Measurements from ENCODE around the gene COX7B2.

DNA sequence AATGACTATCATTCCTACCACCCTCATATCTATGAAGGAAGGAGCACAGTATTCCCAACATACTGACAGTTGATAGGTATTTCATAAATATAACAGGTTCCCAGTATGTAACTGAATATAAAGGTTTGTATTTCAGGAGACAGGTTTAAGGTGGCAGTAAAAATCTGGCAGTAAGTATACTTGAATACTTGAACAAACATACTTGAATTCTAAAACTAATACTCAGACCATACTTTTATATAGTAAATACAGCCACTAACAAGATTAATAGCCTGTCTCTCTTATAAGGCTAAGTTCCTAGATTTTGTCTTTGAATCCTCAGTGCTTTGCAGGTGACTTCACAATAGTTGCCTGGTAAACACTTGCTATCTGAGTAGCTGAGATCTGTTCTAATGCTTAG, 46.6 kb upstream of the COX7B2 start:
- TF ChIP-seq NFE2L2 (conservative IDR thresholded peaks at IDR 0.05; ENCODE audit: low read length) (no peak), HOXA7 (CRISPR knock-in tag; IDR thresholded peaks at IDR 0.05) (no peak), RCOR1 (IDR thresholded peaks at IDR 0.05; ENCODE audit: low read depth, low read length) (no peak), POLR2AphosphoS2 (conservative IDR thresholded peaks at IDR 0.05; ENCODE audit: low read length) (no peak), SMC3 (IDR thresholded peaks at IDR 0.05) (no peak), POLR2A (IDR thresholded peaks at IDR 0.05; ENCODE audit: low read length) (no peak), CEBPB (IDR thresholded peaks at IDR 0.05) (no peak), EHMT2 (IDR thresholded peaks at IDR 0.05; ENCODE audit: low read depth) (no peak)
- TF ChIP-seq, protein P1, sequence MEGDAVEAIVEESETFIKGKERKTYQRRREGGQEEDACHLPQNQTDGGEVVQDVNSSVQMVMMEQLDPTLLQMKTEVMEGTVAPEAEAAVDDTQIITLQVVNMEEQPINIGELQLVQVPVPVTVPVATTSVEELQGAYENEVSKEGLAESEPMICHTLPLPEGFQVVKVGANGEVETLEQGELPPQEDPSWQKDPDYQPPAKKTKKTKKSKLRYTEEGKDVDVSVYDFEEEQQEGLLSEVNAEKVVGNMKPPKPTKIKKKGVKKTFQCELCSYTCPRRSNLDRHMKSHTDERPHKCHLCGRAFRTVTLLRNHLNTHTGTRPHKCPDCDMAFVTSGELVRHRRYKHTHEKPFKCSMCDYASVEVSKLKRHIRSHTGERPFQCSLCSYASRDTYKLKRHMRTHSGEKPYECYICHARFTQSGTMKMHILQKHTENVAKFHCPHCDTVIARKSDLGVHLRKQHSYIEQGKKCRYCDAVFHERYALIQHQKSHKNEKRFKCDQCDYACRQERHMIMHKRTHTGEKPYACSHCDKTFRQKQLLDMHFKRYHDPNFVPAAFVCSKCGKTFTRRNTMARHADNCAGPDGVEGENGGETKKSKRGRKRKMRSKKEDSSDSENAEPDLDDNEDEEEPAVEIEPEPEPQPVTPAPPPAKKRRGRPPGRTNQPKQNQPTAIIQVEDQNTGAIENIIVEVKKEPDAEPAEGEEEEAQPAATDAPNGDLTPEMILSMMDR (IDR thresholded peaks at IDR 0.05) = no peak
- TF ChIP-seq, protein P2, sequence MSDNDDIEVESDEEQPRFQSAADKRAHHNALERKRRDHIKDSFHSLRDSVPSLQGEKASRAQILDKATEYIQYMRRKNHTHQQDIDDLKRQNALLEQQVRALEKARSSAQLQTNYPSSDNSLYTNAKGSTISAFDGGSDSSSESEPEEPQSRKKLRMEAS (IDR thresholded peaks at IDR 0.05) = no peak
- TF ChIP-seq, protein P3, sequence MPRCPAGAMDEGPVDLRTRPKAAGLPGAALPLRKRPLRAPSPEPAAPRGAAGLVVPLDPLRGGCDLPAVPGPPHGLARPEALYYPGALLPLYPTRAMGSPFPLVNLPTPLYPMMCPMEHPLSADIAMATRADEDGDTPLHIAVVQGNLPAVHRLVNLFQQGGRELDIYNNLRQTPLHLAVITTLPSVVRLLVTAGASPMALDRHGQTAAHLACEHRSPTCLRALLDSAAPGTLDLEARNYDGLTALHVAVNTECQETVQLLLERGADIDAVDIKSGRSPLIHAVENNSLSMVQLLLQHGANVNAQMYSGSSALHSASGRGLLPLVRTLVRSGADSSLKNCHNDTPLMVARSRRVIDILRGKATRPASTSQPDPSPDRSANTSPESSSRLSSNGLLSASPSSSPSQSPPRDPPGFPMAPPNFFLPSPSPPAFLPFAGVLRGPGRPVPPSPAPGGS (IDR thresholded peaks at IDR 0.05) = no peak
- TF ChIP-seq, protein P4, sequence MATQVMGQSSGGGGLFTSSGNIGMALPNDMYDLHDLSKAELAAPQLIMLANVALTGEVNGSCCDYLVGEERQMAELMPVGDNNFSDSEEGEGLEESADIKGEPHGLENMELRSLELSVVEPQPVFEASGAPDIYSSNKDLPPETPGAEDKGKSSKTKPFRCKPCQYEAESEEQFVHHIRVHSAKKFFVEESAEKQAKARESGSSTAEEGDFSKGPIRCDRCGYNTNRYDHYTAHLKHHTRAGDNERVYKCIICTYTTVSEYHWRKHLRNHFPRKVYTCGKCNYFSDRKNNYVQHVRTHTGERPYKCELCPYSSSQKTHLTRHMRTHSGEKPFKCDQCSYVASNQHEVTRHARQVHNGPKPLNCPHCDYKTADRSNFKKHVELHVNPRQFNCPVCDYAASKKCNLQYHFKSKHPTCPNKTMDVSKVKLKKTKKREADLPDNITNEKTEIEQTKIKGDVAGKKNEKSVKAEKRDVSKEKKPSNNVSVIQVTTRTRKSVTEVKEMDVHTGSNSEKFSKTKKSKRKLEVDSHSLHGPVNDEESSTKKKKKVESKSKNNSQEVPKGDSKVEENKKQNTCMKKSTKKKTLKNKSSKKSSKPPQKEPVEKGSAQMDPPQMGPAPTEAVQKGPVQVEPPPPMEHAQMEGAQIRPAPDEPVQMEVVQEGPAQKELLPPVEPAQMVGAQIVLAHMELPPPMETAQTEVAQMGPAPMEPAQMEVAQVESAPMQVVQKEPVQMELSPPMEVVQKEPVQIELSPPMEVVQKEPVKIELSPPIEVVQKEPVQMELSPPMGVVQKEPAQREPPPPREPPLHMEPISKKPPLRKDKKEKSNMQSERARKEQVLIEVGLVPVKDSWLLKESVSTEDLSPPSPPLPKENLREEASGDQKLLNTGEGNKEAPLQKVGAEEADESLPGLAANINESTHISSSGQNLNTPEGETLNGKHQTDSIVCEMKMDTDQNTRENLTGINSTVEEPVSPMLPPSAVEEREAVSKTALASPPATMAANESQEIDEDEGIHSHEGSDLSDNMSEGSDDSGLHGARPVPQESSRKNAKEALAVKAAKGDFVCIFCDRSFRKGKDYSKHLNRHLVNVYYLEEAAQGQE (IDR thresholded peaks at IDR 0.05) = no peak
- TF ChIP-seq, protein P5, sequence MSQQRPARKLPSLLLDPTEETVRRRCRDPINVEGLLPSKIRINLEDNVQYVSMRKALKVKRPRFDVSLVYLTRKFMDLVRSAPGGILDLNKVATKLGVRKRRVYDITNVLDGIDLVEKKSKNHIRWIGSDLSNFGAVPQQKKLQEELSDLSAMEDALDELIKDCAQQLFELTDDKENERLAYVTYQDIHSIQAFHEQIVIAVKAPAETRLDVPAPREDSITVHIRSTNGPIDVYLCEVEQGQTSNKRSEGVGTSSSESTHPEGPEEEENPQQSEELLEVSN (IDR thresholded peaks at IDR 0.05; ENCODE audit: borderline replicate concordance, low read depth) = no peak
